Activated T-cell treated with anti-CD3 and anti-CD28 coated beads for 24 hours (primary cell): ENCODE results near the gene LRP1B.
"Not testable (repeated sequence)": the region's sequence is repeated elsewhere in the genome, so short reads cannot be mapped to it uniquely, and the experiment has no call there.

Experiments used
- DNase-seq: peaks from one replicate; pipeline ENCODE4 v3.0.0-alpha.2; 2020; ENCODE audit warnings: low read depth

LRP1B gene

GRCh38 chr2:141301551-141301950 is 829.3 kb downstream of the LRP1B start:
- DNase-seq, result no peak

GRCh38 chr2:141280037-141280436 is 850.8 kb downstream of the LRP1B start:
- no peak for DNase-seq

- no peak for DNase-seq
These were observed 859.5 kb downstream of the LRP1B start for GRCh38 chr2:141271346-141271745.

- DNase-seq, result no peak
These were observed 866.0 kb downstream of the LRP1B start for GRCh38 chr2:141264848-141265247.

- no peak for DNase-seq
These were observed 869.9 kb downstream of the LRP1B start for GRCh38 chr2:141260911-141261310.

GRCh38 chr2:141259683-141260082 is 871.1 kb downstream of the LRP1B start:
- no peak for DNase-seq

- DNase-seq, result no peak
These were observed 888.8 kb downstream of the LRP1B start for GRCh38 chr2:141242008-141242407.

- no peak for DNase-seq
These were observed 904.3 kb downstream of the LRP1B start for GRCh38 chr2:141226560-141226959.

- no peak for DNase-seq
These were observed 923.8 kb downstream of the LRP1B start for GRCh38 chr2:141207036-141207385.

- no peak for DNase-seq
These were observed 929.7 kb downstream of the LRP1B start for GRCh38 chr2:141201016-141201565.

GRCh38 chr2:141200191-141200590 is 930.6 kb downstream of the LRP1B start:
- DNase-seq, result no peak

GRCh38 chr2:141199711-141200110 is 931.1 kb downstream of the LRP1B start:
- no peak for DNase-seq

- no peak for DNase-seq
These were observed 935.7 kb downstream of the LRP1B start for GRCh38 chr2:141195087-141195486.

GRCh38 chr2:141187075-141187439 is 943.8 kb downstream of the LRP1B start:
- DNase-seq, result no peak

GRCh38 chr2:141186413-141187074 is 944.3 kb downstream of the LRP1B start:
- DNase-seq, result no peak

GRCh38 chr2:141182246-141182645 is 948.6 kb downstream of the LRP1B start:
- no peak for DNase-seq

GRCh38 chr2:141169117-141169516 is 961.7 kb downstream of the LRP1B start:
- not testable (repeated sequence) for DNase-seq

- DNase-seq, result no peak
These were observed 968.5 kb downstream of the LRP1B start for GRCh38 chr2:141162314-141162713.

- no peak for DNase-seq
These were observed 979.1 kb downstream of the LRP1B start for GRCh38 chr2:141151611-141152286.

GRCh38 chr2:141142025-141142424 is 988.8 kb downstream of the LRP1B start:
- no peak for DNase-seq

GRCh38 chr2:141137122-141137693 is 993.6 kb downstream of the LRP1B start:
- no peak for DNase-seq

- no peak for DNase-seq
These were observed 996.9 kb downstream of the LRP1B start for GRCh38 chr2:141133883-141134282.

- no peak for DNase-seq
These were observed 1005.4 kb downstream of the LRP1B start for GRCh38 chr2:141125432-141125831.
